LNCaP clone FGC (cell line): Measurements from ENCODE around the gene PTPRD.

Source experiments
- DNase-seq: peaks from one replicate; pipeline ENCODE4 v3.0.0-alpha.2; 2011; ENCODE audit warnings: low read depth
- H3K4me3 ChIP-seq: 2 replicates; pipeline ENCODE4 v1.5.1; 2011; ENCODE audit warnings: mild to moderate bottlenecking, low read depth, low read length, control low read depth
- CTCF ChIP-seq: IDR thresholded peaks from 2 replicates; pipeline ENCODE4 v1.5.1; 2012; ENCODE audit warnings: mild to moderate bottlenecking; ENCODE audit not compliant: control insufficient read depth, insufficient read depth; ENCODE audit errors: extremely low read depth

Gene PTPRD

GRCh38 chr9:8680658-8681057, 1932.1 kb downstream of the PTPRD start:
- TF ChIP-seq CTCF: no peak
- no peak overlapping the region for H3K4me3 ChIP-seq
- no peak for DNase-seq

GRCh38 chr9:8680157-8680556, 1932.6 kb downstream of the PTPRD start:
- TF ChIP-seq CTCF: no peak
- H3K4me3 ChIP-seq: no peak overlapping the region
- DNase-seq: no peak

- DNase-seq: no peak
- TF ChIP-seq CTCF: no peak
- no peak overlapping the region for H3K4me3 ChIP-seq
Observed at GRCh38 chr9:8679371-8679822, 1933.4 kb downstream of the PTPRD start.

- TF ChIP-seq CTCF: no peak
- no peak for DNase-seq
Observed at GRCh38 chr9:8677741-8678140, 1935.1 kb downstream of the PTPRD start.

GRCh38 chr9:8674536-8674935, 1938.3 kb downstream of the PTPRD start:
- TF ChIP-seq CTCF: no peak
- no peak for DNase-seq
- no peak overlapping the region for H3K4me3 ChIP-seq

More at GRCh38 chr9:8677741-8678140, 1935.1 kb downstream of the PTPRD start:
- H3K4me3 ChIP-seq: no peak overlapping the region

GRCh38 chr9:8673830-8674229, 1939.0 kb downstream of the PTPRD start:
- no peak for DNase-seq
- no peak for TF ChIP-seq CTCF
- no peak overlapping the region for H3K4me3 ChIP-seq

GRCh38 chr9:8670751-8671150, 1942.1 kb downstream of the PTPRD start:
- no peak for TF ChIP-seq CTCF
- no peak overlapping the region for H3K4me3 ChIP-seq
- DNase-seq: no peak
